Natural killer cell (primary cell): ENCODE data around the gene TXNDC5. TPM values are rescaled to one million over a fixed set of nuclear protein-coding genes. Genes with fewer than 3 reads are reported as not detected.

ENCODE experiments used
- ATAC-seq, 3 donors: fragments of 150-1000 bp in 2 of 3; fragments of 200-7000 bp in 1 of 3; cut with Tn5 transposase; 1 replicate in 1 of 3; 2 replicates in 2 of 3; pipeline ENCODE4 v1.10.0; 2021; ENCODE audit warnings: mild to moderate bottlenecking in 2 of 3, moderate library complexity in 2 of 3
- DNase-seq, 2 donors: peaks; one replicate each; pipeline versions ENCODE4 v3.0.0 to v3.0.0-alpha.2; 2013 to 2021; ENCODE audit warnings: mixed read lengths in 1 of 2
- H3K27ac ChIP-seq: one replicate; pipeline ENCODE4 v1.5.1; 2013; ENCODE audit warnings: mild to moderate bottlenecking, low read length
- H3K27me3 ChIP-seq: one replicate; pipeline ENCODE4 v1.6.1; 2013; ENCODE audit warnings: low read length; ENCODE audit not compliant: control insufficient read depth, insufficient read depth
- H3K36me3 ChIP-seq: one replicate; pipeline ENCODE4 v1.6.1; 2013; ENCODE audit warnings: low read length; ENCODE audit not compliant: control insufficient read depth, insufficient read depth
- H3K4me1 ChIP-seq: one replicate; pipeline ENCODE4 v1.6.1; 2013; ENCODE audit warnings: low read length; ENCODE audit not compliant: control insufficient read depth, insufficient read depth
- H3K4me3 ChIP-seq: one replicate; pipeline ENCODE4 v1.5.1; 2013; ENCODE audit warnings: low read length
- H3K9me3 ChIP-seq: one replicate; pipeline ENCODE4 v1.6.1; 2013; ENCODE audit warnings: low read length; ENCODE audit not compliant: control insufficient read depth, insufficient read depth
- H3K27ac Mint-ChIP-seq, 2 donors: one replicate each; pipeline ENCODE4 v1.8.0; 2022; ENCODE audit warnings: mild to moderate bottlenecking in 2 of 2, mixed read lengths in 2 of 2, moderate library complexity in 1 of 2
- H3K27me3 Mint-ChIP-seq, 2 donors: one replicate each; pipeline ENCODE4 v1.8.0; 2022; ENCODE audit warnings: low read depth in 2 of 2, mixed read lengths in 2 of 2
- H3K36me3 Mint-ChIP-seq: one replicate; pipeline ENCODE4 v1.8.0; 2022; ENCODE audit warnings: mixed read lengths
- H3K4me1 Mint-ChIP-seq, 2 donors: one replicate each; pipeline ENCODE4 v1.8.0; 2022; ENCODE audit warnings: mixed read lengths in 2 of 2
- H3K4me3 Mint-ChIP-seq: one replicate; pipeline ENCODE4 v1.8.0; 2022; ENCODE audit warnings: mild to moderate bottlenecking, moderate library complexity, mixed read lengths
- H3K9me3 Mint-ChIP-seq, 2 donors: one replicate each; pipeline ENCODE4 v1.8.0; 2022; ENCODE audit warnings: mixed read lengths in 2 of 2
- WGBS: methylation state at CpG from one replicate; pipeline ENCODE4 v1.1.7; 2013; ENCODE audit warnings: missing lambda C conversion rate; ENCODE audit not compliant: insufficient coverage; 5-methylcytosine and 5-hydroxymethylcytosine counted together
- intact Hi-C: fragments of 100-400 bp; cut with micrococcal nuclease; formaldehyde crosslinking; loops from one replicate; pipeline ENCODE4 v1.14.2; 2022
- total RNA-seq, 4 donors: library from RNA; stranded (reverse); fragments of 120-200 nt in 1 of 4; gene quantifications; one replicate each; pipeline versions ENCODE4 v1.2.3 to v1.2.4, GENCODE V29; 2013 to 2022
- TF ChIP-seq, protein P1 (sequence below): fragments of 200-600 bp; IDR thresholded peaks from one replicate; pipeline ENCODE4 v1.8.0; 2022; ENCODE audit warnings: antibody characterized with exemption

Gene TXNDC5
- total RNA-seq, 3 donors from 2014 or later (not counting 1 experiment from before 2014, with no cell fraction given) = 7.9 to 105 (median 9.7) TPM

DNA sequence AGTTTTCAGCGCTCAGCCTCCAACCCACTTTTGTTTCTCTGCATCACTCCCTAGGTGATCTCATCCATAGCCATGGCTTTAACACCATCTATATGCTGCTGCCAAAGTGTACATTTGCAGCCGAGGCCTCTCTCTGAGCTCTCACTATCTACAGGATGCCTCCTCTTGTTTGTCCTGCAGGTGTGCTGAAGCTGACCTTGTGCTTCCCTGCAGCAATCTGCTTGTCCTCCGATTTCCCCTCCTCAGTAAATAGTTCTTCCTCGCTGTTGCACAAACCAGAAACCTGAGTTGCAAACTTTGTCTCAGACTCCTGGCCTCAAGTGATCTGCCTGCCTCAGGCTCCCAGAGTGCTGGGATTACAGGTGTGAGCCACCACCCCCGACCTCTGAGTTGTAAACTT lies 3.7 kb upstream of the TXNDC5 start:
- 89% methylated on average over 5 of the region's 5 CpGs for WGBS
- no peaks in the 10 kb centered on the region for H3K27me3 Mint-ChIP-seq
- TF ChIP-seq, protein P1, sequence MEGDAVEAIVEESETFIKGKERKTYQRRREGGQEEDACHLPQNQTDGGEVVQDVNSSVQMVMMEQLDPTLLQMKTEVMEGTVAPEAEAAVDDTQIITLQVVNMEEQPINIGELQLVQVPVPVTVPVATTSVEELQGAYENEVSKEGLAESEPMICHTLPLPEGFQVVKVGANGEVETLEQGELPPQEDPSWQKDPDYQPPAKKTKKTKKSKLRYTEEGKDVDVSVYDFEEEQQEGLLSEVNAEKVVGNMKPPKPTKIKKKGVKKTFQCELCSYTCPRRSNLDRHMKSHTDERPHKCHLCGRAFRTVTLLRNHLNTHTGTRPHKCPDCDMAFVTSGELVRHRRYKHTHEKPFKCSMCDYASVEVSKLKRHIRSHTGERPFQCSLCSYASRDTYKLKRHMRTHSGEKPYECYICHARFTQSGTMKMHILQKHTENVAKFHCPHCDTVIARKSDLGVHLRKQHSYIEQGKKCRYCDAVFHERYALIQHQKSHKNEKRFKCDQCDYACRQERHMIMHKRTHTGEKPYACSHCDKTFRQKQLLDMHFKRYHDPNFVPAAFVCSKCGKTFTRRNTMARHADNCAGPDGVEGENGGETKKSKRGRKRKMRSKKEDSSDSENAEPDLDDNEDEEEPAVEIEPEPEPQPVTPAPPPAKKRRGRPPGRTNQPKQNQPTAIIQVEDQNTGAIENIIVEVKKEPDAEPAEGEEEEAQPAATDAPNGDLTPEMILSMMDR = no peak

DNA sequence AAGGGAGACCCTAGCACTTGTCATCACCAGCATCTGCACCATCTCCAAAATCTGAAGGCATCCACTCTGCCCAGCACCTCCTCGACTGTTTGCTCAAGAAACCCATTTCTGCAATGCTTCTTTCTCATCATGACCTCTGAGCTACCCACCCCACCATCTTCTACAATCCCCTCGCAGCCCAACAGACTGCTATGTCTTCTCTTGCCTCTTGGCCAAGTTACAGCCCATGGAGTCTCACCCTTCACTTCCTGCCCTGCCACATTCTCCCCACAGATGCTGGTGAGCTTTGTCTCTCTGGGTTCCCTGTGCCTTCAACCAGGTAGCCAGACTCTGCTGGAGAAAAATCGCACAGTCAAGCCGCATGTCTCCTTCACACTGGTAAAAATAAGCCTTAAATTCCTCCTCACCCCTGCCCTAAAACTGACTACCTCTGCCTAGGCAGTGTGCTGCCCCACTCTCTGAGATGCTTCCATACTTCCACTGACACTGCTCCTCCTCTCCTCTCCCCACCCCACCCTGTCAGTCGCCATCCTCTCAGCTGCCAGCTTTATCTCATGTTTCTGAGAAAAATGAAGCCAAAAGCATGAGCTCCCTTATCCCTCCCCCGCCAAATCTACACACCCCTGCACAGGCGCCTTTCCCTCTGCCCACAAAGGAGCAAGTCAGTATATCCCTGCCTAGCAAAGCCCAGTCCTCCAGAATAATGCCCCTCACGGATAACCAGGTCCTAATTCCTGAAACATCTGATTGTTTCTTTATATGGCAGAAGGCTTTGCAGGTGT lies 2.3 kb upstream of the TXNDC5 start:
- Histone ChIP-seq H3K9me3 (no peaks in the 10 kb centered on the region), H3K36me3 (no peaks in the 10 kb centered on the region), H3K27me3 (no peaks in the 10 kb centered on the region), H3K4me1 (peaks cover 13% of the 10 kb centered on the region), H3K27ac (no peak overlapping the region), H3K4me3 (no peak overlapping the region)
- no peak overlapping the region for H3K27ac Mint-ChIP-seq
- no peaks in the 10 kb centered on the region for H3K36me3 Mint-ChIP-seq
- 94% methylated on average over 8 of the region's 8 CpGs for WGBS
- intact Hi-C loops = no loop called here
- DNase-seq (no peak), ATAC-seq (no peak)
- H3K4me1 Mint-ChIP-seq = peaks cover 0 to 14% of the 10 kb centered on the region in 2 donors
- H3K9me3 Mint-ChIP-seq = no peaks in the 10 kb centered on the region
- no peaks in the 10 kb centered on the region for H3K27me3 Mint-ChIP-seq
- TF ChIP-seq, protein P1 = no peak
- no peak overlapping the region for H3K4me3 Mint-ChIP-seq

More for the DNA sequence above, 3.7 kb upstream of the TXNDC5 start:
- intact Hi-C loops = no loop called here
- DNase-seq = no peak
- H3K4me1 Mint-ChIP-seq = peaks cover 0 to 9% of the 10 kb centered on the region in 2 donors
- H3K9me3 Mint-ChIP-seq = no peaks in the 10 kb centered on the region
- Histone ChIP-seq H3K27ac (no peak overlapping the region), H3K4me3 (no peak overlapping the region), H3K36me3 (no peaks in the 10 kb centered on the region), H3K4me1 (peaks cover 10% of the 10 kb centered on the region), H3K27me3 (no peaks in the 10 kb centered on the region), H3K9me3 (no peaks in the 10 kb centered on the region)
- H3K4me3 Mint-ChIP-seq = no peak overlapping the region
- ATAC-seq = no peak
- no peaks in the 10 kb centered on the region for H3K36me3 Mint-ChIP-seq
- no peak overlapping the region for H3K27ac Mint-ChIP-seq

DNA sequence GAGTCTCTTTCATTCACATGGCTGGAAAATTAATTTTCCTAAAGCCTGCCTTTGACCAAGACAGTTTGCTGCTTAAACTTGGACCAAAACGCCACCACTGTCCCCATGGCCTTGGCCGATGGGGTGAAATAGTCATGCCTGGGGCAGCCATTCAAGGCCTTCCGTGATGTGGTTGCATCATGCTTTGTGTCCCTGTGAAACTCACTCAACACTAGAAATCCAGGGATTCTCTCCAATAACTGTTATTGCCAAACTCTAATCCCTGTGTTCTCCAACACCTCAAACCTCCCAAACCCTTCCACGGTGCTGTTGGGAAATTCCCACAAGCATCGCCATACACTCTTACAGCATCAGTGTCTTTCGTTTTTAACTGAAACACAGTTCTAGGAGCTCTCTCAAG lies 1.4 kb upstream of the TXNDC5 start:
- Histone ChIP-seq H3K27me3 (no peaks in the 10 kb centered on the region), H3K9me3 (no peaks in the 10 kb centered on the region), H3K4me1 (peaks cover 13% of the 10 kb centered on the region), H3K36me3 (no peaks in the 10 kb centered on the region), H3K27ac (no peak overlapping the region), H3K4me3 (no peak overlapping the region)
- TF ChIP-seq, protein P1 = no peak
- Mint-ChIP-seq H3K36me3 (no peaks in the 10 kb centered on the region), H3K4me3 (no peak overlapping the region), H3K27ac (no peak overlapping the region), H3K27me3 (no peaks in the 10 kb centered on the region), H3K4me1 (peaks cover 0 to 14% of the 10 kb centered on the region in 2 donors), H3K9me3 (no peaks in the 10 kb centered on the region)
- intact Hi-C loops = no loop called here
- DNase-seq (no peak), ATAC-seq (no peak)
- 90% methylated on average over 6 of the region's 6 CpGs for WGBS

DNA sequence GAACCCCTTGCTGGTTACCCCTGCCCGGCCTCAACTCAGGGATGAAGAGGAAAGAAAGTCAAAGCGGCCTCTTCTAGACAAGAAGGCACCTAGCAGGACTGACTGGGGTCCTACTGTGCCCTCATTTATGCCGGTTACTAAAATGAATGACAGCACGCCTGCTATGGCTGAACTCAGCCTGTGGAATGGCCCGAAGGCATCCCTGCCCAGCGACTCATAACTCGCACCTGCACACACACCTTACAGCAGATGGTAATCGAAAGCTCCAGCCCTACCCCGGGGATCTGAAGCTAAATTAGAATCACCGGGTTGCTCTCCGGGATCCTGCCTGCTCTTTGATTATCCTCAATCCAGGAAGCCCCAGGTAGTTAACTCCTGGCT lies 747 bp upstream of the TXNDC5 start:
- no peak for DNase-seq
- no peak overlapping the region for H3K4me3 ChIP-seq
- H3K4me1 ChIP-seq = peaks cover 13% of the 10 kb centered on the region
- ATAC-seq = no peak
- TF ChIP-seq, protein P1 = no peak
- H3K27ac ChIP-seq = no peak overlapping the region
- intact Hi-C loops = no loop called here
- Mint-ChIP-seq H3K27me3 (no peaks in the 10 kb centered on the region), H3K9me3 (no peaks in the 10 kb centered on the region), H3K36me3 (no peaks in the 10 kb centered on the region), H3K4me3 (no peak overlapping the region), H3K4me1 (peaks cover 0 to 14% of the 10 kb centered on the region in 2 donors), H3K27ac (peak overlapping the region in 1 of 2 donors; percentile 35)
- H3K27me3 ChIP-seq = no peaks in the 10 kb centered on the region
- H3K36me3 ChIP-seq = no peaks in the 10 kb centered on the region
- no peaks in the 10 kb centered on the region for H3K9me3 ChIP-seq
- 95% methylated on average over 11 of the region's 11 CpGs for WGBS
